GM18870 (cell line): Measurements from ENCODE around the gene ZNF90.
"Not testable (repeated sequence)": the region's sequence is repeated elsewhere in the genome, so short reads cannot be mapped to it uniquely, and the experiment has no call there.

Source experiments
- ATAC-seq: cut with Tn5 transposase; IDR thresholded peaks from one replicate; pipeline ENCODE4 v1.9.1; 2021; ENCODE audit warnings: moderate library complexity; ENCODE audit not compliant: unreplicated experiment

Gene ZNF90

DNA sequence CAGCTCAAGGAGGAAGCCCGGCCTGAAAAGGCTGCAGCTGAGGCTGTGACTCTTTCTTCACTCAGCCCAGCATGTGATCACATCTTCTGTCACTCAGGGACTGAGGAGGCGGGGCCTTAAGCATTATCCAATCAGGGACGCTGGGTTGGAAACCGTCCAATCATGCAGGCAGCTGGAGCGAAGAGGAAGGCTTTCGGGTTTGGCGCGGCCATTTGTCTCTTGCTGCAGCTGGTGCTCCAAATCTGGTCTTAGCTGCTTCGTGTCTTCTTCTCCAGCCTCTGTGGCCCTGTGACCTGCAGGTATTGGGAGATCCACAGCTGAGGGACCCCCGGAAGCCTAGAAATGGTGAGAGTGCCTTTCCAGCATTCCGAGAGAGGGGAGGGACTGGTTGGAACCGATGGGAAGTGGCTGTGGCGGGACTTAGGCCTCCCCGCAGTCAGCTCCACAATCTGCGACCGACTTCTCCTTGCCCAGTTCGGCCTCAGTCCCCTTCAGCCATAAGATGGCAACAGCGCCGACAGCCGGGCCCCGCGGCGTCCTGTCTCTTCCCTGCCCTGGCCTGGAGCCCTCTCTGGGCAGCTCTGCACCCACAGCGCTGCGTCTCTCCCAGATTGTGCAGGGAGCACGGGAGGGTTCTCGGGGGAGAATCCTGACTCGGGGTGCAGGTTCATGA lies at the start of gene ZNF90:
Gene ZNF90, plus strand, starts transcription at position 210 of the 673 bp plus-strand sequence. Its CDS starts 133 bp downstream, at position 343.
- peak; percentile 88 for ATAC-seq

DNA sequence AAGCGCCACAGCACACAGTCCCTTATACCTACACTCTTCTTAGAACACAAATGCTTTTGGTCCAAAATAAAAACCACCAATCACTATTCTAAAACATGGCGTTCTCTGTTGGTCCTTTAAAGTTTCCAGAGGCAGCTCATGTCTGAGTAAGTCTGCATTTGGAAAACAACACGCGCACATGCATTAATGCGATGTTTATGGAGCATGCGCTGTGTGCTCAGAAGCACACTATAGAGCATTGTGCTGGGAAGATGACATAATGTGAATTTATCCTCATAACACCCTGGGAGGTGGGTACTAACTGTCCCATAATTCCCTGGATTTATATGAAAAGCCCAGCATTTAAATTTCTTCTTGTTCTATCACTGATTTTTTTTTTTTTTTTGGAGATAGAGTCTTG lies 49.2 kb upstream of the ZNF90 start:
- ATAC-seq = no peak

DNA sequence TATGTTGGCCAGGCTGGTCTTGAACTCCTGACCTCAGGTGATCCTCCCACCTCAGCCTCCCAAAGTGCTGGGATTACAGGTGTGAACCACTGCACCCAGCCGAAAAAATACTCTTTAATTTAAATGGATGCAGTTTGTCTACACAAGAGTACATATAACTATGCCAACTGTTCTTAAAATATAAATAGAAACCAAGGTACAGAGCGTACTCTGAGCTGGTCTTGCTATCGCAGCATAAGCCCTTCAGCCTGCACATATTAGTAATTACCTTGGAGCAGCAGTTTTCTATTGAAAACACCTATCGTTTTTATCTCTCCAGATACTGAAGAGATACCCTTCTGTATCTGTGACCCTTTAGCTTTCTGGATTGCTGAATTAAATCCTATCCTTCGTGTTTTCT lies 41.9 kb upstream of the ZNF90 start:
- ATAC-seq = no peak

DNA sequence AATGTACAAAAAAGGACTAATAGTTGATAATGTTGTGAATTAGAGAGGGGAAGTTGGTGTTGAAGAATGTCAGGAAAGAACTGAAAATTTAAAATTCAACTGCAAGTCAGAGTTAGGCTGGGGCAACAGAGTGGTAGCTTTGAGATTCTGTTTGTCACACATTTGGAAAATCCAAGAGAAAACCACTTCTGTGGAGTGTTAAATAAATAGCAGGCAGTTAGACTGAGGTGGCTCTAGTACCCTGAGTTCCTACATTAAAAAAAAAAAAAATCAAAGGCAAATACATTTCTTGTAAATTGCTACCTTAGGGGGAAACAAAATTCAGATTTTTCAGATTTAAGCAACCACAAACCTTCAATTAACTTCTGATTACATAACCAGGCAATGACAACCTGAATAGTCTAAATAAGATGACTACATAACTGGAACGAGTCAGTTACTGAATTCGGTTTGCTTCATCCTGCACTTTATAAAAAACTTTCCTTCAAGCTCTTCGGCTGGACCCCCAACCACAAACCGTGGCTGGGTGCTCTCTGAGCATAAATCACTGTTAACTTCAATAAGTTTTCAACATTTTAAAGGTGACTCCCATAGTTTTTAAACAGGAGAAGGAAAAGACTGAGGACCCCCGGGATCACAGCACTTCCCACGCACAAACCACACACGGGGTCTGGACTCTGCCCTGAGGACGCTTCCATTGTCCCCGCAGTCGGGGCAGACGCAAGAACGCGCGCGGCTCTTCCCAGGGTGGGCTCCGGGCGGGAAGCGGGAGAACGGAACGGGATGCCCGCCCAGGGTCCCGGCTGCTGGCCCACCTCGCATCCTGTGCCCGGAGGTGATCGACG lies 39.2 kb upstream of the ZNF90 start:
- no peak for ATAC-seq

DNA sequence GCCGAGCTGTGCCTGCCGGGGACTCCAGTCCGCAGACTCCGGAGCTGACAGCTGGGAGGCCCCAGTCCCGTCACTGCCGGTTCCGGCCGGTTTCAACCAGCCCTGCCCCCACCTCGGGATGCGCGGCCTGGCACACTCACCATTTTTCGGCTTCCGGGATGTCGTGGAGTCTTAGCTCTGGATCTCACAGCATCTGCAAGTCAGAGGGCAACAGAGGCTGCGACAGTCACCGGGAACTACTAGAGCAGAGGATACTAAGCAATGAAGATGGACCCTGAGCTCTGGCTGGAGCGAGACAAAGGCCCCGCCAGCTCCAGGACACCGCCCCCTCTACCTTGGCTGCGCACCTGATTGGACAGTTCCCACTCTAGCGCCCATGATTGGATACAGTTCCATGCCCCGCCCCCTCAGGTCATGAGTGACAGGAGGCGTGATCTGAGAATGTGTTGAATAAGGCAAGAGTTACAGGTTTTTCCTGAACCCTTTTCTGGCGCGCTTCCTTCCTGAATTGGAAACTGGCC lies 38.5 kb upstream of the ZNF90 start, which contains the start of gene ZNF682:
Gene ZNF682, minus strand, starts transcription at position 303 of the 521 bp plus-strand sequence. Its CDS starts 160 bp downstream, at position 143.
- ATAC-seq = peak; percentile 97

DNA sequence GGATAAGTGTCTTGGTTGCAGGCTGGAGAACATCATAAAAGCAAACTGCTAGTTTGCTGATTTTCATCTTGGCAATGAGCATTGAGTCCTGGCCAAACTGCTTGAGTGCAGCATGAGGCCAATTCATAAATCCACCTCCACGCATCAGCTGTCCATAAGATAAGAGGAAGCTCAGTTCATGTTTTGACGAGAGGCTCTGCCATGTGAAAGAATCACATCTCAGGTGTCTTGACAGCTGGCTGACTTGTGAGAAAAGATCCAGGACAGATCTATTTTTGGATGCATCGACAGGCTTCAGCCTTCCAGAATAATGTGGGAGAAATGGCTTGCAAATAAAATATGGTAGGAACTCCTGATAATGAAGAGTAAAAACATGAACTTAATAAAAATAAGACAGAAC lies 33.1 kb upstream of the ZNF90 start:
- no peak for ATAC-seq

GRCh38 chr19:20045742-20046141 lies 32.1 kb upstream of the ZNF90 start:
- not testable (repeated sequence) for ATAC-seq

DNA sequence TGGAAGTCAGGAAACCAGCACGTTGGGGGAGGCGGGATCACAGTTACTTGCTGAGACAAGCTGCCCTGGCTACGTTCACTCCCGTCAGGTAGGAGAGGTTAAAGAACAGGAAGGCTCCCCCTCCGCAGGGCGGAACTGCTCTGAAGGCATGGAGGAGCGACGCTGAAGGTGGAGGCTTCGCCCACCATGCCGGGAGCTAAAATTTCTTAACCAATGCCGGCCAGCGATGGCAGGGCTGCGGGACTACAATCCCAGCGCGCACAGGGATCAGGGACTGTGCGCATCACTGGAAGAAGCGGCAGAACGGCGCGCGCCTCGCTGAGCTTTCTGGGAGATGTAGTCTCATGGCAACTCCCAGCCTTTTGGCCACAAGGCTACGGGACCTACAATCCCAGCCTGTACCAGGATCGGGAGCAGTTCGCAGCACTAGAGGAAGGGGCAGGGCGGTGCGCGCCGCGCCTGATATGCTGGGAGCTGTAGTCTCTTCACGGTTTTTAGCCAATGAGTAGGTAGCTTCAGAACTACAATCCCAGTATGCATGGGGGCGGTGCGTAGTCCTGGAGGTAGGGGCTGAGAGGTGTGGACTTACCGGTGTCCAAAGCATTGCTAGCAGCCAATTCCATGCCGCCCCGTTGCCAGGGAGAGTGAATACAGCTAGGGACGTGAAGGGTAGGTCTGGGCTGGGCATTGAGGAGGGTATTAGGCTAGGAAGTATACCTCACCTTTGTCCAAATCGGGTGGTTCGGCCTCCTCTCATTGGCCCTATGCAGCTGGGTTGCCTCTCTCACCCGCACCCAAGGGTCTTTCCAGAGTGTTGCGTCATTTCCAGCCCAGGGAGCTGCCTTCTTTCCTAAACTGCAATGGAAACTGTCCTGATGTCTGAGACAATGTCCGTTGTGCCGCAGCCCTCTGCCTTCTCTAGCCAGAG lies 25.7 kb upstream of the ZNF90 start:
- peak; percentile 92 for ATAC-seq

- ATAC-seq = not testable (repeated sequence)
Measured at GRCh38 chr19:20058738-20059137, 19.1 kb upstream of the ZNF90 start.

GRCh38 chr19:20060282-20060681 lies 17.5 kb upstream of the ZNF90 start:
- no peak for ATAC-seq

GRCh38 chr19:20066861-20067260 lies 10.9 kb upstream of the ZNF90 start:
- no peak for ATAC-seq

DNA sequence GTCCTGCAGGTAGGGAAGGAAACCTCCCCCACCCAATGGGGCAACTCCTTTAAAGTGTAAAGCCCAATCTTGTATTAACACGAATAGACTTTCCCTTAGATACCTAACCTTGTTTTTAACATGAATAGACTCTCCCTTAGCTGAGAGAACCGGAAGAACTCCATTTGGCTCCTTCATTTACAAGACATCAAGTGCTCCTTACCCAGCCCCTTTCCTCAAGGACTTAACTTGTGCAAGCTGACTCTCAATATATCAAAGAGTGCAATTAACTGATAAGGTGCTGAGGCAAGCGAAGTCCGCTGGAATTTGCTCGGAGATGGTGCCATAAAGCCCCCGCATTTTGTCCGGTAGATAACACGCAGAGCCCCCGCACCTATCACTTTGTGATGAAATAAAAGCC lies 9.9 kb upstream of the ZNF90 start:
- no peak for ATAC-seq

- not testable (repeated sequence) for ATAC-seq
Measured at GRCh38 chr19:20068559-20068958, 9.2 kb upstream of the ZNF90 start.

GRCh38 chr19:20070691-20071090 lies 7.1 kb upstream of the ZNF90 start:
- no peak for ATAC-seq

DNA sequence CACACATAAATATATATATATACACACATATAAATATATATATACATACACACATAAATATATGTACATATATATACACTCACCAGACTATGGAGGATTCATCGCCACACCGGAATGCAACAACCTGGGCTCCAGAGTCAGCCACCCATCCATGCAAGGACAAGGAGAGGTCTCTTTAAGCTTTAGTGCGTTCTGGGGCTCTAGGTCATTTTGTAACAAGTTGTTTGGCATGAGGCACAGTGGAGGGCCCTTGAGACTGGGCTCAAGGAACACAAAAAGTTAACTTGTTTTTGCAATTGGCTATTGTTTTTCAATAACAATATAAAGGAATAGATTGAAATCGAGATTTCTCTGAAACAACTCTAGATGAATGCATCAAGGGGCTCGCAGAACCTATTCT lies 4.9 kb upstream of the ZNF90 start:
- no peak for ATAC-seq

DNA sequence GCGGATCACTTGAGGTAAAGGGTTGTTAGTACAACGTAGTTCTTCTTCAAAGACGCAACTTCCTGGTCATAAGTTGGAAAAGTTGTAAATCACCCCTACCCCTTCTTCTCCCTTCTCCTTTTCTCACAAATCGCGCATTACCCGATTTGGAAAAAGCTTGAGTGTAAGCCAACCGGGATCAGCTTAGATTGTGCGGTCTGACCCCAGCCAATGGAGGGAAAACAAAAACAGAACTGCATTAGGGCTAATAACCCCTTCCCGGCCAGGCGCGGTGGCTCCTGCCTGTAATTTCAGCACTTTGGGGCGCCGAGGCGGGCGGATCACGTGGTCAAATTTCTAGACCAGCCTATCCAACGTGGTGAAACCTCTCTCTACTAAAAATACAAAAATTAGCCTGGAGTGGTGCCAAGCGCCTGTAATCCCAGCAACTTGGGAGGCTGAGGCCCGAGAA lies 806 bp downstream of the ZNF90 start:
- ATAC-seq = no peak

DNA sequence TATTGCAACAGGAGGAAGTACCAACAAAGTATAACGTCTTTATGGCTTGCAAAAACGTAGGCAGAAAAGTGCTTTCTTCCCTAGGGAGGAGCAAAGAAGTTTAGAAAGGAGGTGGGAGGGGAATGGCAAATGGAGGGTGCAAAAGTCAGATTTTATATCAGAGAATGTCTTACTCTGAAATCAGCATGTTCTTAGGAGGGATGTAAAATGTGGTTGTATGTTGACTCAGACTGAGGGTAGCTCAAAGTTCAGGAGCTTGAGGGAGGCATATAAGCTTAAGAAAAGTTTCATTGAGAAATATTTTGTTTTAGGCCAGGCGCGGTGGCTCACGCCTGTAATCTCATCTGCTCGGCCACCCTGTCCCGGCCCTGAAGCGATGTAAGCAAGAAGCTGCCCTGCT lies 1.7 kb downstream of the ZNF90 start:
- no peak for ATAC-seq

DNA sequence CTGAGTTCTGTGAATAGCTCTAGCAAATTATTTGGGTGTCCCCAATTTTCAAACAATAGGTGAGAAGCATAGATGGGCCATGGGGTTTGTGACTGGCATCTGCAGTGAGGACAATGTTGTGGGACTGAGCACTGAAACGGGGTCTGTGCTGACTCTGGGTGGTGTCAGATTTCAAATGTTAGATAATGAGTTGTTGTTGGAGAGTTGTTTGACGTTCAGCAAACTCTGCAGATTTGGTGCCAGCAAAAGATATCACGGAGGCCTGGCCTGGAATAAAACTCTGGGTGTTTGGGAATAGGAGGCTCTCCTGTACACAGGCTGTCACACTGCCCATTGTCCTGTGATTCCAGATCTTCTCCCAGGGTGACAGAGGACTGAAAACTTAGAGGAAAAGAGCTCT lies 2.9 kb downstream of the ZNF90 start:
- no peak for ATAC-seq

GRCh38 chr19:20082232-20082833 lies 4.5 kb downstream of the ZNF90 start:
- ATAC-seq = not testable (repeated sequence)

- not testable (repeated sequence) for ATAC-seq
Measured at GRCh38 chr19:20082876-20083275, 5.1 kb downstream of the ZNF90 start.
